A204.1 (cell line): ENCODE results near the gene FARSB.
"Not testable (repeated sequence)": the region's sequence is repeated elsewhere in the genome, so short reads cannot be mapped to it uniquely, and the experiment has no call there.

Source experiments
- FAIRE-seq: peaks from 2 replicates; lab custom pipeline; 2012; peaks lifted over from hg19 to GRCh38; lab: Jason Lieb, UNC

FARSB gene

GRCh38 chr2:222604749-222605515, 51.0 kb downstream of the FARSB start:
- no peak for FAIRE-seq

GRCh38 chr2:222603501-222603900, 52.4 kb downstream of the FARSB start:
- peak; percentile 93 for FAIRE-seq

GRCh38 chr2:222598611-222599010, 57.3 kb downstream of the FARSB start:
- no peak for FAIRE-seq

GRCh38 chr2:222595581-222595980, 60.3 kb downstream of the FARSB start:
- FAIRE-seq = no peak

- no peak for FAIRE-seq
Observed at GRCh38 chr2:222594679-222595078, 61.2 kb downstream of the FARSB start.

GRCh38 chr2:222592176-222592575, 63.7 kb downstream of the FARSB start:
- FAIRE-seq = no peak

GRCh38 chr2:222591661-222592060, 64.2 kb downstream of the FARSB start:
- no peak for FAIRE-seq

- not testable (repeated sequence) for FAIRE-seq
Observed at GRCh38 chr2:222584589-222584988, 71.3 kb downstream of the FARSB start.

GRCh38 chr2:222582928-222583327, 73.0 kb downstream of the FARSB start:
- FAIRE-seq = no peak

- no peak for FAIRE-seq
Observed at GRCh38 chr2:222577341-222577740, 78.6 kb downstream of the FARSB start.

GRCh38 chr2:222576171-222577081, 79.5 kb downstream of the FARSB start:
- no peak for FAIRE-seq

- FAIRE-seq = no peak
Observed at GRCh38 chr2:222575618-222576017, 80.3 kb downstream of the FARSB start.

- FAIRE-seq = no peak
Observed at GRCh38 chr2:222572751-222573174, 83.1 kb downstream of the FARSB start.

GRCh38 chr2:222572264-222572721, 83.6 kb downstream of the FARSB start:
- no peak for FAIRE-seq

GRCh38 chr2:222569826-222570225, 86.1 kb downstream of the FARSB start:
- no peak for FAIRE-seq

- FAIRE-seq = no peak
Observed at GRCh38 chr2:222568865-222569264, 87.0 kb downstream of the FARSB start.

GRCh38 chr2:222566229-222566628, 89.7 kb downstream of the FARSB start:
- no peak for FAIRE-seq

- no peak for FAIRE-seq
Observed at GRCh38 chr2:222563936-222564335, 92.0 kb downstream of the FARSB start.

- no peak for FAIRE-seq
Observed at GRCh38 chr2:222563106-222563718, 92.7 kb downstream of the FARSB start.

- no peak for FAIRE-seq
Observed at GRCh38 chr2:222561817-222562645, 93.9 kb downstream of the FARSB start.

- FAIRE-seq = no peak
Observed at GRCh38 chr2:222561151-222561550, 94.7 kb downstream of the FARSB start.

- no peak for FAIRE-seq
Observed at GRCh38 chr2:222554517-222554916, 101.4 kb downstream of the FARSB start.
